ENCODE results near the gene PHF5A. TPM values are rescaled to one million over a fixed set of nuclear protein-coding genes. Genes with fewer than 3 reads are reported as not detected.
A peak's percentile ranks its signal among the peaks of the same experiment; 100 is the strongest.

PHF5A gene
- total RNA-seq, 1 donor from 2014 or later = 114 TPM

DNA sequence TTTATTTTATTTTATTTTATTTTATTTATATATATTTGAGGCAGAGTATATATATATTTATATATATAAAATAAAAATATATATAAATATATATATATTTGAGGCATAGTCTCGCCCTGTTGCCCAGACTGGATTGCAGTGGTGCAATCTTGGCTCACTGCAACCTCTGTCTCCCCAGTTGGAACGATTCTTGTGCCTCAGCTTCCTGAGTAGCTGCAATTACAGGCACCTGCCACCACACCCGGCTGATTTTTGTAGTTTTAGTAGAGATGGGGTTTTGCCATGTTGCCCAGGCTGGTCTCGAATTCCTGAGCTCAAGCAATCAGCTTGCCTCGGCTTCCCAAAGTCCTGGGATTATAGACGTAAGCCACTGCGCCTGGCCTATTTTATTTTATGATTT is 31.8 kb upstream of the PHF5A start:
- H3K9ac ChIP-seq = no peak overlapping the region
- H3K4me1 Mint-ChIP-seq = no peaks in the 10 kb centered on the region
- H3K79me2 ChIP-seq (ENCODE audit: low read depth) = peaks cover 1% of the 10 kb centered on the region
- no peaks in the 10 kb centered on the region for H3K9me3 Mint-ChIP-seq
- no peaks in the 10 kb centered on the region for H3K36me3 ChIP-seq
- no peak for TF ChIP-seq EZH2phosphoT487 (IDR thresholded peaks at IDR 0.05)
- TF ChIP-seq, protein P1, sequence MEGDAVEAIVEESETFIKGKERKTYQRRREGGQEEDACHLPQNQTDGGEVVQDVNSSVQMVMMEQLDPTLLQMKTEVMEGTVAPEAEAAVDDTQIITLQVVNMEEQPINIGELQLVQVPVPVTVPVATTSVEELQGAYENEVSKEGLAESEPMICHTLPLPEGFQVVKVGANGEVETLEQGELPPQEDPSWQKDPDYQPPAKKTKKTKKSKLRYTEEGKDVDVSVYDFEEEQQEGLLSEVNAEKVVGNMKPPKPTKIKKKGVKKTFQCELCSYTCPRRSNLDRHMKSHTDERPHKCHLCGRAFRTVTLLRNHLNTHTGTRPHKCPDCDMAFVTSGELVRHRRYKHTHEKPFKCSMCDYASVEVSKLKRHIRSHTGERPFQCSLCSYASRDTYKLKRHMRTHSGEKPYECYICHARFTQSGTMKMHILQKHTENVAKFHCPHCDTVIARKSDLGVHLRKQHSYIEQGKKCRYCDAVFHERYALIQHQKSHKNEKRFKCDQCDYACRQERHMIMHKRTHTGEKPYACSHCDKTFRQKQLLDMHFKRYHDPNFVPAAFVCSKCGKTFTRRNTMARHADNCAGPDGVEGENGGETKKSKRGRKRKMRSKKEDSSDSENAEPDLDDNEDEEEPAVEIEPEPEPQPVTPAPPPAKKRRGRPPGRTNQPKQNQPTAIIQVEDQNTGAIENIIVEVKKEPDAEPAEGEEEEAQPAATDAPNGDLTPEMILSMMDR (IDR thresholded peaks at IDR 0.05) = no peak
- TF ChIP-seq EZH2 (IDR thresholded peaks at IDR 0.05) = no peak
- H3K27me3 Mint-ChIP-seq (ENCODE audit: insufficient read depth, low read depth) = peaks cover 5% of the 10 kb centered on the region
- H3K4me1 ChIP-seq = no peaks in the 10 kb centered on the region
- peaks cover 5% of the 10 kb centered on the region for H3K36me3 Mint-ChIP-seq
- no peaks in the 10 kb centered on the region for H3K27me3 ChIP-seq
- no peak overlapping the region for H3K4me3 Mint-ChIP-seq
- H3K27ac Mint-ChIP-seq = no peak overlapping the region
- no peaks in the 10 kb centered on the region for H4K20me1 ChIP-seq (ENCODE audit: low read depth)
- no peak for DNase-seq (ENCODE audit: low spot score)
- H3K4me3 ChIP-seq = no peak overlapping the region
- H3F3A ChIP-seq (ENCODE audit: low read depth) = no peaks in the 10 kb centered on the region
- no peak overlapping the region for H2AFZ ChIP-seq (replicated peaks)
- no peak overlapping the region for H3K27ac ChIP-seq
- H3K9me3 ChIP-seq (ENCODE audit: low read depth) = no peaks in the 10 kb centered on the region
- no peak overlapping the region for H3K4me2 ChIP-seq

DNA sequence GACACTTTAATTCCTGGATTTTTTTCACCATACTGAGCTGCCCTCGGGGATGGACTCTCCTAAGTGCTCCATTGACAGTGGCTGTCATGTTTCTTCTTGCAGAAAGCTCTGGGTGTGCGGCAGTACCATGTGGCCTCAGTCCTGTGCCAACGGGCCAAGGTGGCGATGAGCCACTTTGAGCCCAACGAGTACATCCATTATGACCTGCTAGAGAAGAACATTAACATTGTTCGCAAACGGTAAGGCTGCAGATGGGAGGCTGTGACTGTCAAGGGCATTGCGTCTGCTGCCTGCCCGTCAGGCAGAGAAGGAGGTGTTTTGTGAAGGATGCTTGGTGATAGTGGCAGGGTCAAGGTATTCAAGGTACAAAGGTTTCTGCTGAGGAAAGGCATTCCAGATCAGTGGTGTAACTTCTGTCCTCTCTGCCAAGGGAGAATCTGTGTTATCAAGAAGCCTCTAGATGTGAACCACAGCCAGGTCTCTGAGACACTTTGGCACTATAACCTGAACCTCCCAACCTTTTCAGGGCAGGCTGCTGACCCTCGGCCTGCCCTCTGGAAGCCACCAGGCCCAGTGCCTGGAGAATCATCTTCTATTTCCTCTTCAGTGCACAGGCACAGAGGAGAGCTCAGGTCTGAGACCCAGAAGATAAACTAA is 31.3 kb upstream of the PHF5A start:
- no peaks in the 10 kb centered on the region for H3K4me1 Mint-ChIP-seq
- no peak overlapping the region for H3K4me3 ChIP-seq
- no peaks in the 10 kb centered on the region for H3K9me3 Mint-ChIP-seq
- TF ChIP-seq, protein P1 (IDR thresholded peaks at IDR 0.05) = no peak
- TF ChIP-seq EZH2phosphoT487 (IDR thresholded peaks at IDR 0.05) (no peak), EZH2 (IDR thresholded peaks at IDR 0.05) (no peak)
- H3F3A ChIP-seq (ENCODE audit: low read depth) = no peaks in the 10 kb centered on the region
- H3K4me1 ChIP-seq = no peaks in the 10 kb centered on the region
- H3K4me3 Mint-ChIP-seq = no peak overlapping the region
- H3K27me3 ChIP-seq = no peaks in the 10 kb centered on the region
- peaks cover 5% of the 10 kb centered on the region for H3K27me3 Mint-ChIP-seq (ENCODE audit: insufficient read depth, low read depth)
- peaks cover 7% of the 10 kb centered on the region for H3K79me2 ChIP-seq (ENCODE audit: low read depth)
- no peaks in the 10 kb centered on the region for H3K9me3 ChIP-seq (ENCODE audit: low read depth)
- H3K36me3 ChIP-seq = no peaks in the 10 kb centered on the region
- H2AFZ ChIP-seq (replicated peaks) = no peak overlapping the region
- DNase-seq (ENCODE audit: low spot score) = no peak
- H3K27ac Mint-ChIP-seq = no peak overlapping the region
- no peak overlapping the region for H3K4me2 ChIP-seq
- peaks cover 3% of the 10 kb centered on the region for H3K36me3 Mint-ChIP-seq
- H3K9ac ChIP-seq = no peak overlapping the region
- H3K27ac ChIP-seq = no peak overlapping the region
- H4K20me1 ChIP-seq (ENCODE audit: low read depth) = no peaks in the 10 kb centered on the region

DNA sequence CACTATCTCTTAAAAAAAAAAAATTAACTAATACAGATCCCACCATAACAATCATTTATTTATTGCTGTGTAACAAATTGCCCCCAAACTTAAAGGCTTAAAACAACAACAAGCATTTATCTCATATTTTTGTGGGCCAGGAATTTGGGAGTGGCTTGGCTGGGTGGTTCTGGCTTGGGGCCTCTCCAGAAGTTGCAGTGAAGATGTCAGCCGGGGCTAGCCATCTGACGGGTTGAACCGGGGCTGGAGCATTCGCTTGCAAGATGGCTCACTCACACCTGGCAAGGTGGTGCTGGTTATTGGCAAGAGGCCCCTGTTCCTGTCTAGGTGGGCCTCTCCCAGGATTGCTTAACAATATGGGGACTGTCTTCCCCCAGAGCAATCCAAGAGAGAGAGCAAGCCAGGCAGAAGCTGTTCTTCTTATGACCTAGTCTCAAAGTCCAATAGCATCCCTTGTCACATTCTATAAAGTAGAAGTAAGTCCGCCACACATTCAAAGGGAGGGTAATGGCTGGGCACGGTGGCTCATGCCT is 29.9 kb upstream of the PHF5A start:
- no peak overlapping the region for H2AFZ ChIP-seq (replicated peaks)
- Mint-ChIP-seq H3K27me3 (ENCODE audit: insufficient read depth, low read depth) (peaks cover 5% of the 10 kb centered on the region), H3K27ac (peak overlapping the region; percentile 66), H3K9me3 (no peaks in the 10 kb centered on the region), H3K4me1 (no peaks in the 10 kb centered on the region), H3K36me3 (peaks cover 3% of the 10 kb centered on the region), H3K4me3 (no peak overlapping the region)
- no peaks in the 10 kb centered on the region for H3K27me3 ChIP-seq
- no peaks in the 10 kb centered on the region for H3K4me1 ChIP-seq
- H4K20me1 ChIP-seq (ENCODE audit: low read depth) = no peaks in the 10 kb centered on the region
- H3F3A ChIP-seq (ENCODE audit: low read depth) = no peaks in the 10 kb centered on the region
- peaks cover 17% of the 10 kb centered on the region for H3K79me2 ChIP-seq (ENCODE audit: low read depth)
- no peak overlapping the region for H3K27ac ChIP-seq
- no peak overlapping the region for H3K4me3 ChIP-seq
- TF ChIP-seq, protein P1 (IDR thresholded peaks at IDR 0.05) = no peak
- TF ChIP-seq EZH2phosphoT487 (IDR thresholded peaks at IDR 0.05) = no peak
- TF ChIP-seq EZH2 (IDR thresholded peaks at IDR 0.05) = no peak
- no peaks in the 10 kb centered on the region for H3K9me3 ChIP-seq (ENCODE audit: low read depth)
- no peak for DNase-seq (ENCODE audit: low spot score)
- H3K9ac ChIP-seq = no peak overlapping the region
- H3K36me3 ChIP-seq = no peaks in the 10 kb centered on the region
- H3K4me2 ChIP-seq = no peak overlapping the region

Data from neural progenitor cell (in vitro differentiated cells).